Mesodermal cell (in vitro differentiated cells): ENCODE data around the gene SDCCAG8.

Source experiments
- H3K27ac ChIP-seq: 2 replicates; pipeline ENCODE4 v1.7.0; 2013; ENCODE audit warnings: mild to moderate bottlenecking, low read depth, low read length, moderate library complexity; ENCODE audit not compliant: severe bottlenecking
- H3K36me3 ChIP-seq: 2 replicates; pipeline ENCODE4 v1.7.1; 2013; ENCODE audit warnings: mild to moderate bottlenecking, low read length, moderate library complexity; ENCODE audit not compliant: control insufficient read depth, insufficient read depth
- H3K4me1 ChIP-seq: one replicate; pipeline ENCODE4 v1.7.1; 2013; ENCODE audit warnings: mild to moderate bottlenecking, low read length; ENCODE audit not compliant: insufficient read depth, control insufficient read depth, poor library complexity, severe bottlenecking
- H3K4me3 ChIP-seq: 2 replicates; pipeline ENCODE4 v1.7.0; 2013; ENCODE audit warnings: low read length, control low read depth, mild to moderate bottlenecking; ENCODE audit not compliant: insufficient read depth, poor library complexity, severe bottlenecking; ENCODE audit errors: extremely low read depth
- H3K9me3 ChIP-seq: 2 replicates; pipeline ENCODE4 v1.7.1; 2013; ENCODE audit warnings: mild to moderate bottlenecking, low read length, moderate library complexity; ENCODE audit not compliant: control insufficient read depth
- WGBS, 2 experiments: methylation state at CpG; one replicate each; pipeline ENCODE4 v1.1.5; 2013; ENCODE audit warnings: missing lambda C conversion rate in 2 of 2; ENCODE audit not compliant: insufficient coverage in 2 of 2; 5-methylcytosine and 5-hydroxymethylcytosine counted together

The SDCCAG8 gene

DNA sequence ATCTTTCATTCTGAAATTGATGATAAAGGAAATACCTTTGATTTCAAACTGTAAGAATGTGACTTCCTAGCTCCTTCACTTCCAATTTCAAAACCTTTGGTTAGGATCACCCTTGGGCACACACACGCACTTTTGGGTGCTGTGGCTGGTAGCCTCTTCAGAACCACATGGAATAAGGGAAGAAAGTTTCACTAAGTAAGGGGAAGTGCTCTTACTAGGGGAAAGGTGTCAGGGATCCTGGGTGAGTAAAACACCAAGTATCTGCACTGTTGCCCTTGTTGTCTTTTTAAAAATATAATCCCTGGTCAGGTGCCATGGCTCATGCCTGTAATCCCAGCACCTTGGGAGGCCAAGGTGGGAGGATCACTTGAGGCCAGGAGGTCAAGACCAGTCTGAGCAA, 132.4 kb downstream of the SDCCAG8 start:
- Histone ChIP-seq H3K27ac (no peak overlapping the region), H3K4me1 (peaks cover 6% of the 10 kb centered on the region), H3K4me3 (no peak overlapping the region), H3K36me3 (peaks cover 4% of the 10 kb centered on the region), H3K9me3 (no peaks in the 10 kb centered on the region)
- WGBS, 2 experiments: no CpG with 5 or more reads among the region's 1 CpG

DNA sequence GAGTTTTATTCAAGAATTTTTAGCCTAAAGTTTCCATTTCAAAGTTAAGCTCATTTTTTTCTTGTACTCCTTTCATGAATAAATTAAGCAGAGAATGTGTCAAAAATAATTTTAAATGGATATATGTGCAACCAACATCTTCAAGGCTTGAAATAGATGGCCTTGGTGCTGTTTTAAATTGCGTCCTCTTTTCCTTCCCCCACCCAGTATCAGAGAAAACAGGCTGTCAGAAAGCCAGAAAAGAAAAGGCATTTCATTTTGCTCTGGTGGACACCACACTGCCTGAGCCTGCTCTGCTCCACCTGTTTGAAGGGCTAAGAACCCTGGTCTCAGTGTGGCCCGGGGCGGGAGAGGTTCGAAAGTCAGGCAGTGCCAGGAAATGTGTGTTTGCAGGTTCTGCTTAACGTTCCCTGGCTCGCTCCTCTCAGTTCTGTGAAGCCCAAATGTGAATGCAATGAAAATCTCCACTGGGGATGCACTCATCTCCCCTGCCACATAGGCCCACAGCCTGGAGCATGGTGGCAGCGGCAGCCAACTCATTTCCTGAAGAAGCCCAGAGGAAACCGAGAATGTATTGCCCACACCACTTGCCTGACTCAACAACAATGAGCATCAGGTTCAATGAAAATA, 134.4 kb downstream of the SDCCAG8 start:
- Histone ChIP-seq H3K27ac (no peak overlapping the region), H3K4me3 (no peak overlapping the region), H3K4me1 (peaks cover 6% of the 10 kb centered on the region), H3K9me3 (no peaks in the 10 kb centered on the region), H3K36me3 (peaks cover 4% of the 10 kb centered on the region)
- 83 to 85% methylated on average over 5 of the region's 8 CpGs for whole genome bisulfite sequencing, 2 experiments

DNA sequence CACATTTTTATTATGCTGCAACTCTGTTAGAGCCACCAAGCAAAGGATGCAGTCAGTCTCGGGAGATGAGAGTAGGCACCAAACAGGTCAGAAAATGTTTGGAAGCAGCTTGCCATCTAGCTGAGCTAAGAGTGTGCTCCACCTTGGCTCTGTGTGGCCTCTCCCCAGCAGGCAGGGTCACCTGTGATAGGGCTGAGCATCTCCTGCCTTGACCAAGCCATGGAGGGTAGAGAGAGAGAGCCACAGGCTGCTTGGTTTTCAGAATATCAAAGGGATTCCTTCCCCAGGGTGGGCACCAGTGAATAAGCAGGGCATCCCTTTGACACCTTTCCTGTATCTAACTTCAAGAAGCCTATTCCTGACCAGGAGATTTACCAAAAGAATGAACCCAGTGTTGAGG, 135.5 kb downstream of the SDCCAG8 start:
- Histone ChIP-seq H3K36me3 (no peaks in the 10 kb centered on the region), H3K4me3 (no peak overlapping the region), H3K4me1 (peaks cover 6% of the 10 kb centered on the region), H3K9me3 (no peaks in the 10 kb centered on the region), H3K27ac (no peak overlapping the region)
- 82 to 89% methylated on average over 1 of the region's 1 CpG for WGBS, 2 experiments

DNA sequence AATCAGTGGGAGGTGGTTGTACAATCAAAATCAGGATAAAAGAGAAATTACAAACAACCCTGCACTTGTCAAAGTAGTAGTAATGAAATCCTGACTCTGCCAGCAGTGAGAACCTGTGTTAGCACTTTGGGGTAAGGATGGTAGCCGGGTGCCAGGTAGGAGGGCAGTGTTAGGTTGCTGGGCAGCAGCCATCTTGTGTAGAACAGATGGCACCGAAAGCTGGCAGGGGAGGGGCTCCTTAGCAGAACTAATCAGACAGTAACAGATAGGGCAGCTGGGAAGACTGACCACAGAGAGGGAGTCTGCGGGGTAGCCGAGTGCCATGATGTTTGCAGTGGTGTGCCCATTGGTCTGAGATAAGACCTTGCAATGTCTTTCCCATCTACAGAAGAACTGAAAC, 137.3 kb downstream of the SDCCAG8 start:
- WGBS, 2 experiments: 84 to 100% methylated on average over 2 to 3 of the region's 4 CpGs
- H3K27ac ChIP-seq: no peak overlapping the region
- H3K9me3 ChIP-seq: no peaks in the 10 kb centered on the region
- peaks cover 6% of the 10 kb centered on the region for H3K4me1 ChIP-seq
- H3K4me3 ChIP-seq: no peak overlapping the region
- no peaks in the 10 kb centered on the region for H3K36me3 ChIP-seq

DNA sequence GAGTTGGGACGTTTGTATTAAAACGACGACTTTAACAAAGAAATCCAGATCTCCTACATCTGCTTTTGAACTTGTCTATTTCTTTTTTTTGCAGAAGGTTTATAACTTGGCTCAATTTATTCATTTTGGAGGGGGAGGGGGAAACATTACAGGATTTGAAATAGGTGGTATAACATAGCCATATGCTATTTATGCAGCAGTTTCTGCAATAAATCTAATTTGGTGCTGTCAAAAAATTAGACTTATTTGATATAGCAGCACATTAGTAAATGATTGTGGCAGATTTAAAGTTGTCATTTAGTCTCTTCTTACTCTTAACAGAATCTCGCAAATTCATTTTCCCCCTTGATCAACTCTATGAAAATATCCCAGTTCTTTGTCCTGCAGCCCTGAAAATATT, 138.2 kb downstream of the SDCCAG8 start:
- Histone ChIP-seq H3K9me3 (no peaks in the 10 kb centered on the region), H3K36me3 (no peaks in the 10 kb centered on the region), H3K4me1 (peaks cover 6% of the 10 kb centered on the region), H3K27ac (no peak overlapping the region), H3K4me3 (no peak overlapping the region)
- WGBS, 2 experiments: 100% methylated on average over 3 of the region's 4 CpGs; no CpG with 5 or more reads in 1 of the 2 experiments

DNA sequence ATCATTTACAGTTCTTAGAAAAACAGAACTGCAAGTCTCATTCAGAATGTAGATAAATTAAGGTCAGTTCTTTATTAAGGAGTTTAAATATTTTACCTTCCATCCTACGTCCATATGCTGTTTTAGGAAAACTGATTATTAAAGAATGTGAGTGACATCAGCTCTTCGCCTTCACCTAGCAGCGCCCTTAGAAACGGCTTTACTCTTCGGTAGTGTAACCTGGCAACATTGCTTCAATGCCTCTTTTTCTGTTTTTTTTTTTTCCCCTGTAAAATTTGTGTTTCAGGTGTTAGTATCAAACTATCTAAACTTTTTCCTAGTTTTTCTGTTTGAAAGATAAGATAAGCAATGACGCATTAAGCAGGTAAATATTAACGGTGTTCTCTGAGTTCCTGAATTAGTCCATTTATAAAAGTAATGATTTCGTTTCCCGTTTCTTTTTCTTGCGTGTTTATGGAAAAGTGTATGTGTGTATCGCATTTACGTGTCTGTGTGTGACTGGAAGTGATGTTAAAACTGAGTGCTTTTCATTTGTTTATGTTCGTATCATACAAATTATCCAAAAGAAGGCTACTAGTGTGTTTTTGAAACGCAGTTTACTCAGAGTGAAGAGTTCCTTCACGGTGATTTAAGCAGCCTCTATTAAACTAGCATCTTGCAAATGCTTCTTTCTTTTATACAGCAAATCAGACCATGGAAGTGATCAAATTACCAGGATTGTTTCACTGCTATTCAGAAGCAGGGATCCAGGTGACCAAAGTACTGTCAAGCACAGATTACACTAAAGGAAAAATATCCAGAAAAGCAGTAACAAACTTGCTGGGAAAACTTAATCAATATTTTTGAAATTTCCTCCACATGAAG, 139.0 kb downstream of the SDCCAG8 start:
- Histone ChIP-seq H3K27ac (no peak overlapping the region), H3K4me3 (no peak overlapping the region), H3K4me1 (peaks cover 6% of the 10 kb centered on the region), H3K9me3 (no peaks in the 10 kb centered on the region), H3K36me3 (no peaks in the 10 kb centered on the region)
- WGBS, 2 experiments: 92 to 93% methylated on average over 7 to 8 of the region's 15 CpGs

- Histone ChIP-seq H3K4me1 (no peaks in the 10 kb centered on the region), H3K27ac (no peak overlapping the region), H3K36me3 (no peaks in the 10 kb centered on the region), H3K9me3 (no peaks in the 10 kb centered on the region), H3K4me3 (no peak overlapping the region)
These were observed 140.6 kb downstream of the SDCCAG8 start for GRCh38 chr1:243396424-243396823.

GRCh38 chr1:243396876-243397275, 141.0 kb downstream of the SDCCAG8 start:
- WGBS, 2 experiments: 95 to 98% methylated on average over 5 of the region's 5 CpGs
- H3K4me1 ChIP-seq: no peaks in the 10 kb centered on the region
- H3K9me3 ChIP-seq: no peaks in the 10 kb centered on the region
- H3K4me3 ChIP-seq: no peak overlapping the region
- H3K36me3 ChIP-seq: no peaks in the 10 kb centered on the region
- no peak overlapping the region for H3K27ac ChIP-seq

DNA sequence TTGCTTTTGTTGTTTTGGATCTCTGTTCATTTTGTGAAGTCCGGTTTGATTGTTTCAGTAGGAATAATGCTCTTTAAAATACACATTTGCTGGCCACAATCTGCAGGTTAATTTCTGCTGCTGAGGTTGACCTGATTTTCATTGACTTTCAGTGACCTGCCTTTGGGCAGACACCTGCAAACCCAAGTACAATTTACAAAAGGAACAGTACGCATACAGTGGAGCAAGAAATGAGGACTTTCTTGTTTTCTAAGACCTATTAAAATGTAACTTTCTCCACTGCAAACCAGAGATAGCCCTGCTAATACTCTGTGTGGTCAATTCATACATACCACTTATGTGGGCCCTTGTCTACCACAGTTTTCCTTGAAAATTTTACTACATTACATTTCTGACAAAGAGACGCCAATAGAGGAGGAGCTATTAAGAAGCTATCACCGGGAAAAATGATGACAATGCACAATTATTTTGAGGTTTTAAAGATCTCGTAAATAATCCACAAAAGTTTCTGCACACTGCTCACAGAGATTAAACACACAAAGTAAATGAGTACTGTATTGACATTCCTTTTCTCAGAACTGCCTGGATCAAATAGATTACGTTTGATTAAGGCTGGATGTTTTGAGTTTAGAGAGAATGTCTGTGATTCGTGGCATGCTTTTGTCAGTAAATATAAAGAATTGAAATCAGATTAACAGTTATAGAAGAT, 141.9 kb downstream of the SDCCAG8 start:
- Histone ChIP-seq H3K27ac (no peak overlapping the region), H3K4me1 (no peaks in the 10 kb centered on the region), H3K9me3 (no peaks in the 10 kb centered on the region), H3K36me3 (no peaks in the 10 kb centered on the region), H3K4me3 (no peak overlapping the region)
- WGBS, 2 experiments: 80 to 94% methylated on average over 1 to 3 of the region's 7 CpGs

- Histone ChIP-seq H3K9me3 (no peaks in the 10 kb centered on the region), H3K4me3 (no peak overlapping the region), H3K27ac (no peak overlapping the region), H3K4me1 (no peaks in the 10 kb centered on the region), H3K36me3 (no peaks in the 10 kb centered on the region)
- WGBS, 2 experiments: 90 to 93% methylated on average over 7 to 10 of the region's 15 CpGs
These were observed 143.8 kb downstream of the SDCCAG8 start for GRCh38 chr1:243399561-243400155.
